MCF 10A (cell line): ENCODE data around the gene EXT2. TPM values are rescaled to one million over a fixed set of nuclear protein-coding genes. Genes with fewer than 3 reads are reported as not detected.

ENCODE experiments used
- BruUV-seq: library from RNA; stranded (reverse); fragments of 400-500 nt; replicated peaks from 2 replicates; lab custom pipeline; 2021; lab: Mats Ljungman, UMichigan
- CTCF ChIA-PET: fragments of 300-600 bp; sonication (Branson Sonifier 250); formaldehyde crosslinking; extraction: SDS; loops from one replicate; lab custom pipeline; 2021; ENCODE audit warnings: antibody characterized with exemption, inconsistent platforms; lab: Yijun Ruan, JAX
- POLR2A ChIA-PET: fragments of 300-600, 350-650 bp; sonication (Branson Sonifier 250); formaldehyde crosslinking; extraction: SDS; loops from one replicate; lab custom pipeline; 2020; ENCODE audit warnings: antibody characterized with exemption, inconsistent platforms; lab: Yijun Ruan, JAX
- DNase-seq: peaks from one replicate; pipeline ENCODE4 v3.0.0-alpha.2; 2018; ENCODE audit not compliant: unreplicated experiment
- H3K27ac Mint-ChIP-seq: one replicate; pipeline ENCODE4 v1.8.0; 2022; ENCODE audit warnings: mild to moderate bottlenecking, low read depth, mixed read lengths; ENCODE audit not compliant: unreplicated experiment
- H3K27me3 Mint-ChIP-seq: one replicate; pipeline ENCODE4 v1.8.0; 2022; ENCODE audit warnings: mixed read lengths; ENCODE audit not compliant: insufficient read depth, unreplicated experiment
- H3K36me3 Mint-ChIP-seq: one replicate; pipeline ENCODE4 v1.8.0; 2022; ENCODE audit warnings: mild to moderate bottlenecking, moderate library complexity, mixed read lengths; ENCODE audit not compliant: insufficient read depth, unreplicated experiment
- H3K4me1 Mint-ChIP-seq: one replicate; pipeline ENCODE4 v1.8.0; 2022; ENCODE audit warnings: mixed read lengths; ENCODE audit not compliant: insufficient read depth, unreplicated experiment
- H3K4me3 Mint-ChIP-seq: one replicate; pipeline ENCODE4 v1.8.0; 2022; ENCODE audit warnings: mild to moderate bottlenecking, moderate library complexity, mixed read lengths; ENCODE audit not compliant: unreplicated experiment
- H3K9me3 Mint-ChIP-seq: one replicate; pipeline ENCODE4 v1.8.0; 2022; ENCODE audit warnings: mixed read lengths; ENCODE audit not compliant: unreplicated experiment
- CTCF ChIP-seq: fragments of 200-600 bp; IDR thresholded peaks from one replicate; pipeline ENCODE4 v1.8.0; 2022; ENCODE audit warnings: antibody characterized with exemption, mild to moderate bottlenecking; ENCODE audit not compliant: unreplicated experiment
- intact Hi-C: fragments of 100-400 bp; cut with micrococcal nuclease; formaldehyde crosslinking; loops from 2 replicates; pipeline ENCODE4 v1.14.1; 2022
- total RNA-seq: library from RNA; stranded (reverse); gene quantifications from 2 replicates; pipeline ENCODE4 v1.2.3, GENCODE V29; 2022

EXT2 gene
- total RNA-seq, 1 experiment from 2014 or later, result 73.1 TPM

GRCh38 chr11:44207292-44207691 lies 111.8 kb downstream of the EXT2 start:
- no peak for TF ChIP-seq CTCF
- ChIA-PET CTCF (interaction anchor here (0.8 to 1.4 kb wide), 4 partner anchors 10 to 408 kb away, joined by 3 read pairs; no protein-coding TSS in a partner anchor), POLR2A (interaction anchor here (0.5 to 1.4 kb wide), 2 partner anchors 8 to 16 kb away, joined by 3 to 5 read pairs; no protein-coding TSS in a partner anchor)
- H3K27ac Mint-ChIP-seq, result no peak overlapping the region
- no TSS peak for BruUV-seq
- intact Hi-C loops, result no loop called here
- peaks cover 17% of the 10 kb centered on the region for H3K36me3 Mint-ChIP-seq
- no peaks in the 10 kb centered on the region for H3K4me1 Mint-ChIP-seq
- H3K4me3 Mint-ChIP-seq, result no peak overlapping the region
- no peaks in the 10 kb centered on the region for H3K9me3 Mint-ChIP-seq
- H3K27me3 Mint-ChIP-seq, result no peaks in the 10 kb centered on the region
- no peak for DNase-seq

- Mint-ChIP-seq H3K36me3 (peaks cover 17% of the 10 kb centered on the region), H3K4me1 (no peaks in the 10 kb centered on the region), H3K27me3 (no peaks in the 10 kb centered on the region), H3K9me3 (no peaks in the 10 kb centered on the region), H3K4me3 (no peak overlapping the region), H3K27ac (no peak overlapping the region)
- no peak for DNase-seq
- no TSS peak for BruUV-seq
- TF ChIP-seq CTCF, result no peak
- intact Hi-C loops, result no loop called here
- ChIA-PET CTCF (interaction anchor here (0.6 to 1.4 kb wide), 2 partner anchors 9 to 85 kb away, joined by 3 to 4 read pairs; no protein-coding TSS in a partner anchor), POLR2A (interaction anchor here (0.6 kb wide), 1 partner anchor 27 kb away, joined by 3 read pairs; no protein-coding TSS in a partner anchor)
Measured at GRCh38 chr11:44208976-44209603, 113.6 kb downstream of the EXT2 start.

GRCh38 chr11:44212128-44212527 lies 116.7 kb downstream of the EXT2 start:
- H3K4me3 Mint-ChIP-seq, result no peak overlapping the region
- ChIA-PET CTCF (interaction anchor here (0.6 to 1.0 kb wide), 3 partner anchors 16 to 324 kb away, joined by 3 to 4 read pairs (median 3); no protein-coding TSS in a partner anchor), POLR2A (no interaction called here)
- no peaks in the 10 kb centered on the region for H3K4me1 Mint-ChIP-seq
- no peaks in the 10 kb centered on the region for H3K27me3 Mint-ChIP-seq
- H3K9me3 Mint-ChIP-seq, result no peaks in the 10 kb centered on the region
- no TSS peak for BruUV-seq
- TF ChIP-seq CTCF, result no peak
- intact Hi-C loops, result no loop called here
- no peak overlapping the region for H3K27ac Mint-ChIP-seq
- no peak for DNase-seq
- H3K36me3 Mint-ChIP-seq, result peaks cover 12% of the 10 kb centered on the region

- peaks cover 6% of the 10 kb centered on the region for H3K36me3 Mint-ChIP-seq
- DNase-seq, result no peak
- H3K4me3 Mint-ChIP-seq, result no peak overlapping the region
- no peaks in the 10 kb centered on the region for H3K27me3 Mint-ChIP-seq
- POLR2A ChIA-PET, result interaction anchor here (1.2 kb wide), 1 partner anchor 14 kb away, joined by 4 read pairs; no protein-coding TSS in a partner anchor
- no peak for TF ChIP-seq CTCF
- intact Hi-C loops, result no loop called here
- H3K9me3 Mint-ChIP-seq, result no peaks in the 10 kb centered on the region
- no TSS peak for BruUV-seq
- CTCF ChIA-PET, result interaction anchor here (0.6 kb wide), 3 partner anchors 14 to 559 kb away, joined by 3 read pairs; no protein-coding TSS in a partner anchor
- no peak overlapping the region for H3K27ac Mint-ChIP-seq
- H3K4me1 Mint-ChIP-seq, result no peaks in the 10 kb centered on the region
Measured at GRCh38 chr11:44213148-44213547, 117.7 kb downstream of the EXT2 start.
